22Rv1 (cell line): ENCODE measurements around the gene MOB3B.

Experiments used
- ZFX ChIP-seq: fragments of 450-650 bp; IDR thresholded peaks from 2 replicates; pipeline ENCODE4 v1.6.1; 2017; ENCODE audit warnings: antibody characterized with exemption, borderline replicate concordance
- TF ChIP-seq, protein P1 (sequence below): fragments of 450-650 bp; IDR thresholded peaks from 2 replicates; pipeline ENCODE4 v1.5.1; 2017; ENCODE audit warnings: mild to moderate bottlenecking

- TF ChIP-seq, protein P1, sequence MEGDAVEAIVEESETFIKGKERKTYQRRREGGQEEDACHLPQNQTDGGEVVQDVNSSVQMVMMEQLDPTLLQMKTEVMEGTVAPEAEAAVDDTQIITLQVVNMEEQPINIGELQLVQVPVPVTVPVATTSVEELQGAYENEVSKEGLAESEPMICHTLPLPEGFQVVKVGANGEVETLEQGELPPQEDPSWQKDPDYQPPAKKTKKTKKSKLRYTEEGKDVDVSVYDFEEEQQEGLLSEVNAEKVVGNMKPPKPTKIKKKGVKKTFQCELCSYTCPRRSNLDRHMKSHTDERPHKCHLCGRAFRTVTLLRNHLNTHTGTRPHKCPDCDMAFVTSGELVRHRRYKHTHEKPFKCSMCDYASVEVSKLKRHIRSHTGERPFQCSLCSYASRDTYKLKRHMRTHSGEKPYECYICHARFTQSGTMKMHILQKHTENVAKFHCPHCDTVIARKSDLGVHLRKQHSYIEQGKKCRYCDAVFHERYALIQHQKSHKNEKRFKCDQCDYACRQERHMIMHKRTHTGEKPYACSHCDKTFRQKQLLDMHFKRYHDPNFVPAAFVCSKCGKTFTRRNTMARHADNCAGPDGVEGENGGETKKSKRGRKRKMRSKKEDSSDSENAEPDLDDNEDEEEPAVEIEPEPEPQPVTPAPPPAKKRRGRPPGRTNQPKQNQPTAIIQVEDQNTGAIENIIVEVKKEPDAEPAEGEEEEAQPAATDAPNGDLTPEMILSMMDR: no peak
- no peak for TF ChIP-seq ZFX
Measured at GRCh38 chr9:27425827-27426510, 103.6 kb downstream of the MOB3B start.
